Liver (tissue), 9 donors: ENCODE measurements around the gene KLK13. TPM values are rescaled to one million over a fixed set of nuclear protein-coding genes. Genes with fewer than 3 reads are reported as not detected.

Experiments used
- DNase-seq: peaks from one replicate; pipeline ENCODE4 v3.0.0-alpha.2; 2017; ENCODE audit warnings: low spot score
- H3K27ac ChIP-seq, 2 donors: one replicate each; pipeline ENCODE4 v1.7.0; 2013; ENCODE audit warnings: inconsistent platforms in 2 of 2, low read length in 2 of 2, control low read depth in 1 of 2, low read depth in 1 of 2, mild to moderate bottlenecking in 1 of 2
- H3K27me3 ChIP-seq, 4 donors: one replicate each; pipeline versions ENCODE4 v1.6.1 to v1.7.0; 2013; ENCODE audit warnings: low read length in 3 of 4, inconsistent platforms in 1 of 4, mild to moderate bottlenecking in 1 of 4, moderate library complexity in 1 of 4; ENCODE audit not compliant: control insufficient read depth in 4 of 4, insufficient read depth in 4 of 4
- H3K36me3 ChIP-seq, 4 donors: one replicate each; pipeline versions ENCODE4 v1.6.1 to v1.7.0; 2013; ENCODE audit warnings: low read length in 3 of 4, mild to moderate bottlenecking in 3 of 4, low read depth in 1 of 4, moderate library complexity in 1 of 4; ENCODE audit not compliant: control insufficient read depth in 4 of 4, insufficient read depth in 3 of 4
- H3K4me1 ChIP-seq, 4 donors: one replicate each; pipeline versions ENCODE4 v1.6.1 to v1.7.0; 2013; ENCODE audit warnings: low read length in 3 of 4, mild to moderate bottlenecking in 3 of 4, moderate library complexity in 1 of 4; ENCODE audit not compliant: control insufficient read depth in 4 of 4, insufficient read depth in 4 of 4
- H3K4me3 ChIP-seq, 3 donors: one replicate each; pipeline versions ENCODE4 v1.6.1 to v1.7.0; 2013; ENCODE audit warnings: low read length in 3 of 3, control low read depth in 1 of 3, low read depth in 1 of 3, mild to moderate bottlenecking in 1 of 3
- H3K9ac ChIP-seq, 2 donors: one replicate each; pipeline ENCODE4 v1.7.0; 2013; ENCODE audit warnings: low read length in 2 of 2, mild to moderate bottlenecking in 2 of 2, moderate library complexity in 2 of 2, control low read depth in 1 of 2, low read depth in 1 of 2
- H3K9me3 ChIP-seq, 4 donors: one replicate each; pipeline versions ENCODE4 v1.6.1 to v1.7.0; 2013; ENCODE audit warnings: low read length in 3 of 4; ENCODE audit not compliant: control insufficient read depth in 4 of 4
- ATF3 ChIP-seq: IDR thresholded peaks from 2 replicates; pipeline ENCODE4 v1.6.1; 2016; ENCODE audit warnings: antibody characterized with exemption
- CTCF ChIP-seq: fragments of 150-350 bp; IDR thresholded peaks from 2 replicates; pipeline ENCODE4 v1.5.1; 2017; ENCODE audit warnings: improper control_type of control experiment, low read depth, low read length; ENCODE audit not compliant: missing input control
- EGR1 ChIP-seq, 2 donors: IDR thresholded peaks; 2 replicates each; pipeline ENCODE4 v1.6.1; 2016 to 2018; ENCODE audit warnings: antibody characterized with exemption in 2 of 2, low read depth in 2 of 2
- FOXA1 ChIP-seq: IDR thresholded peaks from 2 replicates; pipeline ENCODE4 v1.6.1; 2016; ENCODE audit warnings: antibody characterized with exemption
- FOXA2 ChIP-seq: IDR thresholded peaks from 2 replicates; pipeline ENCODE4 v1.6.1; 2016; ENCODE audit warnings: antibody characterized with exemption
- GABPA ChIP-seq, 2 donors: IDR thresholded peaks in 1 of 2; conservative IDR thresholded peaks in 1 of 2; 2 replicates each; pipeline ENCODE4 v1.6.1; 2016; ENCODE audit warnings: antibody characterized with exemption in 2 of 2, mild to moderate bottlenecking in 1 of 2, moderate library complexity in 1 of 2
- HNF4A ChIP-seq, 2 donors: conservative IDR thresholded peaks; 2 replicates each; pipeline ENCODE4 v1.6.1; 2016; ENCODE audit warnings: antibody characterized with exemption in 2 of 2, mild to moderate bottlenecking in 2 of 2
- HNF4G ChIP-seq: IDR thresholded peaks from 2 replicates; pipeline ENCODE4 v1.6.1; 2016; ENCODE audit warnings: antibody characterized with exemption
- JUND ChIP-seq, 2 donors: IDR thresholded peaks; 2 replicates each; pipeline ENCODE4 v1.6.1; 2016; ENCODE audit warnings: antibody characterized with exemption in 2 of 2
- MAX ChIP-seq: IDR thresholded peaks from 2 replicates; pipeline ENCODE4 v1.6.1; 2016; ENCODE audit warnings: antibody characterized with exemption
- NR2F2 ChIP-seq: IDR thresholded peaks from 2 replicates; pipeline ENCODE4 v1.6.1; 2016; ENCODE audit warnings: antibody characterized with exemption
- RAD21 ChIP-seq, 2 donors: IDR thresholded peaks; 2 replicates each; pipeline ENCODE4 v1.6.1; 2016; ENCODE audit warnings: antibody characterized with exemption in 2 of 2, mild to moderate bottlenecking in 2 of 2
- REST ChIP-seq: IDR thresholded peaks from 2 replicates; pipeline ENCODE4 v1.6.1; 2016; ENCODE audit warnings: antibody characterized with exemption, mild to moderate bottlenecking
- RXRA ChIP-seq, 2 donors: IDR thresholded peaks; 2 replicates each; pipeline ENCODE4 v1.6.1; 2017 to 2018; ENCODE audit warnings: antibody characterized with exemption in 2 of 2, mild to moderate bottlenecking in 1 of 2
- SP1 ChIP-seq: IDR thresholded peaks from 2 replicates; pipeline ENCODE4 v1.6.1; 2018; ENCODE audit warnings: antibody characterized with exemption, mild to moderate bottlenecking
- TAF1 ChIP-seq: conservative IDR thresholded peaks from 2 replicates; pipeline ENCODE4 v1.6.1; 2016; ENCODE audit warnings: antibody characterized with exemption, mild to moderate bottlenecking
- YY1 ChIP-seq: IDR thresholded peaks from 2 replicates; pipeline ENCODE4 v1.6.1; 2016; ENCODE audit warnings: antibody characterized with exemption, mild to moderate bottlenecking
- ZBTB33 ChIP-seq: IDR thresholded peaks from 2 replicates; pipeline ENCODE4 v1.6.1; 2016; ENCODE audit warnings: antibody characterized with exemption
- WGBS: extraction: QIAGEN DNeasy Blood & Tissue Kit; methylation state at CpG from one replicate; pipeline ENCODE4 v1.1.7; 2013; 5-methylcytosine and 5-hydroxymethylcytosine counted together
- polyA plus RNA-seq, 2 donors: library from polyadenylated mRNA; stranded (reverse) in 1 of 2; unstranded in 1 of 2; fragments of 200-250 nt in 1 of 2; fragments of >200 nt in 1 of 2; fragmentation: Nextera tagmentation in 1 of 2; extraction: Ambion mirVana in 1 of 2; gene quantifications; one replicate each; pipeline versions ENCODE4 v1.2.1 to v1.2.3, GENCODE V29; 2013 to 2015
- total RNA-seq, 2 donors: library from RNA; depleted of rRNA; stranded (reverse); fragments of >200 nt; gene quantifications; one replicate each; pipeline ENCODE4 v1.2.3, GENCODE V29; 2014
- donor health status: healthy.
- donor health status: healthy.
- donor health status: healthy.
- donor health status: healthy.
- donor health status: healthy.

Gene KLK13
- total and polyA plus RNA-seq, 4 donors: not detected

GRCh38 chr19:51007488-51007887 is 57.4 kb downstream of the KLK13 start:
- TF ChIP-seq TAF1 (no peak), RXRA (IDR thresholded peaks at IDR 0.05) (no peak), GABPA (IDR thresholded peaks at IDR 0.05 in 1 of 2, conservative IDR thresholded peaks at IDR 0.05 in 1 of 2) (no peak), JUND (IDR thresholded peaks at IDR 0.05) (no peak), FOXA1 (no peak), REST (no peak), NR2F2 (no peak), RAD21 (IDR thresholded peaks at IDR 0.05) (no peak), ATF3 (no peak), SP1 (no peak), FOXA2 (no peak)
- WGBS: 80% methylated on average over 3 of the region's 3 CpGs
- Histone ChIP-seq H3K9ac (no peak overlapping the region), H3K27me3 (peaks cover 0 to 2% (median 0%) of the 10 kb centered on the region in 4 donors), H3K4me3 (no peak overlapping the region), H3K9me3 (no peaks in the 10 kb centered on the region), H3K27ac (no peak overlapping the region), H3K4me1 (no peaks in the 10 kb centered on the region), H3K36me3 (no peaks in the 10 kb centered on the region)
- DNase-seq: no peak

GRCh38 chr19:51006406-51006805 is 58.5 kb downstream of the KLK13 start:
- Histone ChIP-seq H3K27ac (no peak overlapping the region), H3K9me3 (no peaks in the 10 kb centered on the region), H3K9ac (no peak overlapping the region), H3K27me3 (peaks cover 0 to 4% (median 0%) of the 10 kb centered on the region in 4 donors), H3K4me1 (no peaks in the 10 kb centered on the region), H3K4me3 (no peak overlapping the region), H3K36me3 (no peaks in the 10 kb centered on the region)
- WGBS: 45% methylated on average over 8 of the region's 8 CpGs
- no peak for DNase-seq
- no peak for TF ChIP-seq REST
- no peak for TF ChIP-seq RAD21 (IDR thresholded peaks at IDR 0.05)
- no peak for TF ChIP-seq SP1
- no peak for TF ChIP-seq JUND (IDR thresholded peaks at IDR 0.05)
- TF ChIP-seq HNF4A (conservative IDR thresholded peaks at IDR 0.05): no peak
- TF ChIP-seq CTCF: no peak
- TF ChIP-seq ATF3: no peak
- TF ChIP-seq GABPA (IDR thresholded peaks at IDR 0.05 in 1 of 2, conservative IDR thresholded peaks at IDR 0.05 in 1 of 2): no peak
- no peak for TF ChIP-seq YY1
- no peak for TF ChIP-seq MAX
- TF ChIP-seq FOXA1: no peak
- TF ChIP-seq EGR1 (IDR thresholded peaks at IDR 0.05; ENCODE audit: low read depth in 2 of 2): no peak
- no peak for TF ChIP-seq HNF4G
- no peak for TF ChIP-seq ZBTB33
- no peak for TF ChIP-seq RXRA (IDR thresholded peaks at IDR 0.05)
- no peak for TF ChIP-seq NR2F2
